ENCODE data around the gene HTR1D.

The HTR1D gene

GRCh38 chr1:23163395-23163794, 53.9 kb downstream of the HTR1D start:
- Histone ChIP-seq H3K27ac (no peak overlapping the region), H3K4me3 (ENCODE audit: low read depth, low read length) (no peak overlapping the region), H3K9me3 (ENCODE audit: severe bottlenecking) (no peaks in the 10 kb centered on the region), H3K27me3 (ENCODE audit: insufficient read depth, low read depth, severe bottlenecking) (no peaks in the 10 kb centered on the region), H3K36me3 (no peaks in the 10 kb centered on the region)
- TF ChIP-seq, protein P1, sequence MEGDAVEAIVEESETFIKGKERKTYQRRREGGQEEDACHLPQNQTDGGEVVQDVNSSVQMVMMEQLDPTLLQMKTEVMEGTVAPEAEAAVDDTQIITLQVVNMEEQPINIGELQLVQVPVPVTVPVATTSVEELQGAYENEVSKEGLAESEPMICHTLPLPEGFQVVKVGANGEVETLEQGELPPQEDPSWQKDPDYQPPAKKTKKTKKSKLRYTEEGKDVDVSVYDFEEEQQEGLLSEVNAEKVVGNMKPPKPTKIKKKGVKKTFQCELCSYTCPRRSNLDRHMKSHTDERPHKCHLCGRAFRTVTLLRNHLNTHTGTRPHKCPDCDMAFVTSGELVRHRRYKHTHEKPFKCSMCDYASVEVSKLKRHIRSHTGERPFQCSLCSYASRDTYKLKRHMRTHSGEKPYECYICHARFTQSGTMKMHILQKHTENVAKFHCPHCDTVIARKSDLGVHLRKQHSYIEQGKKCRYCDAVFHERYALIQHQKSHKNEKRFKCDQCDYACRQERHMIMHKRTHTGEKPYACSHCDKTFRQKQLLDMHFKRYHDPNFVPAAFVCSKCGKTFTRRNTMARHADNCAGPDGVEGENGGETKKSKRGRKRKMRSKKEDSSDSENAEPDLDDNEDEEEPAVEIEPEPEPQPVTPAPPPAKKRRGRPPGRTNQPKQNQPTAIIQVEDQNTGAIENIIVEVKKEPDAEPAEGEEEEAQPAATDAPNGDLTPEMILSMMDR (IDR thresholded peaks at IDR 0.05; ENCODE audit: low read depth, low read length) = no peak
- DNase-seq = no peak

- H3K9me3 ChIP-seq (ENCODE audit: severe bottlenecking) = no peaks in the 10 kb centered on the region
- no peak for DNase-seq
- H3K36me3 ChIP-seq = no peaks in the 10 kb centered on the region
- TF ChIP-seq, protein P1 (IDR thresholded peaks at IDR 0.05; ENCODE audit: low read depth, low read length) = no peak
- H3K27ac ChIP-seq = no peak overlapping the region
- no peak overlapping the region for H3K4me3 ChIP-seq (ENCODE audit: low read depth, low read length)
- no peaks in the 10 kb centered on the region for H3K27me3 ChIP-seq (ENCODE audit: insufficient read depth, low read depth, severe bottlenecking)
Measured at GRCh38 chr1:23159963-23160877, 57.1 kb downstream of the HTR1D start.

DNA sequence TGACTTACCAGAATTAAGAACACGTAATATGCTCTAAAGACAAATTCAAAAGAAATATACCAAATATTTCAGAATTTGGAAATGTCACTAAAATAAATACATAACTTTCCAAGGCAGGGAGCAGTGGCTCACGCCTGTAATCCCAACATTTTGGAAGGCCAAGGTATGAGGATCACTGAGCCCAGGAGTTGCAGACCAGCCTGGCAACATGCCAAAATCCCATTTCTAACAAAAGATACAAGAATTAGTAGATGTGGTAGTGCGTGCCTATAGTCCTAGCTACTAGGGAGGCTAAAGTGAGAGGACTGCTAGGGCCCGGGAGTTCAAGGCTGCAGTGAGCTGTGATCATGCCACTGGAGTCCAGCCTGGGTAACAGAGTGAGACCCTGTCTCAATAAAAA, 60.4 kb downstream of the HTR1D start:
- H3K36me3 ChIP-seq = no peaks in the 10 kb centered on the region
- H3K27ac ChIP-seq = no peak overlapping the region
- H3K9me3 ChIP-seq (ENCODE audit: severe bottlenecking) = no peaks in the 10 kb centered on the region
- no peak overlapping the region for H3K4me3 ChIP-seq (ENCODE audit: low read depth, low read length)
- no peak for DNase-seq
- TF ChIP-seq, protein P1 (IDR thresholded peaks at IDR 0.05; ENCODE audit: low read depth, low read length) = no peak
- no peaks in the 10 kb centered on the region for H3K27me3 ChIP-seq (ENCODE audit: insufficient read depth, low read depth, severe bottlenecking)

GRCh38 chr1:23152966-23153684, 64.2 kb downstream of the HTR1D start:
- DNase-seq = no peak
- no peaks in the 10 kb centered on the region for H3K9me3 ChIP-seq (ENCODE audit: severe bottlenecking)
- no peaks in the 10 kb centered on the region for H3K36me3 ChIP-seq
- TF ChIP-seq, protein P1 (IDR thresholded peaks at IDR 0.05; ENCODE audit: low read depth, low read length) = no peak
- no peak overlapping the region for H3K4me3 ChIP-seq (ENCODE audit: low read depth, low read length)
- H3K27ac ChIP-seq = no peak overlapping the region
- H3K27me3 ChIP-seq (ENCODE audit: insufficient read depth, low read depth, severe bottlenecking) = no peaks in the 10 kb centered on the region

GRCh38 chr1:23150742-23151141, 66.6 kb downstream of the HTR1D start:
- Histone ChIP-seq H3K4me3 (ENCODE audit: low read depth, low read length) (no peak overlapping the region), H3K27ac (no peak overlapping the region), H3K27me3 (ENCODE audit: insufficient read depth, low read depth, severe bottlenecking) (no peaks in the 10 kb centered on the region), H3K9me3 (ENCODE audit: severe bottlenecking) (no peaks in the 10 kb centered on the region), H3K36me3 (peaks cover 4% of the 10 kb centered on the region; the same call in 1 of the 2 replicates)
- DNase-seq = no peak
- TF ChIP-seq, protein P1 (IDR thresholded peaks at IDR 0.05; ENCODE audit: low read depth, low read length) = no peak

Measured in WERI-Rb-1 (cell line).